PC-3 (cell line): ENCODE results near the gene TNIP1. TPM values are rescaled to one million over a fixed set of nuclear protein-coding genes. Genes with fewer than 3 reads are reported as not detected.

Experiments used
- ATAC-seq: fragments of 200-7000 bp; cut with Tn5 transposase; 2 replicates; pipeline ENCODE4 v1.9.1; 2020; ENCODE audit warnings: mild to moderate bottlenecking, moderate library complexity
- BruUV-seq: library from RNA; stranded (reverse); fragments of 400-500 nt; replicated peaks from 2 replicates; lab custom pipeline; 2021; lab: Mats Ljungman, UMichigan
- CTCF ChIA-PET: fragments of 300-600 bp; sonication (Branson Sonifier 250); formaldehyde crosslinking; loops from one replicate; lab custom pipeline; 2022; ENCODE audit warnings: antibody characterized with exemption; lab: Charles Lee
- POLR2A ChIA-PET: fragments of 300-600 bp; sonication (Branson Sonifier 250); formaldehyde crosslinking; loops from one replicate; lab custom pipeline; 2022; ENCODE audit warnings: antibody characterized with exemption; ENCODE audit not compliant: unreplicated experiment; lab: Charles Lee
- DNase-seq: peaks from one replicate; pipeline ENCODE4 v3.0.0-alpha.2; 2015
- H2AFZ ChIP-seq: fragments of 300-600 bp; sonication (generic); 2 replicates; pipeline ENCODE4 v1.6.0; 2016; ENCODE audit warnings: antibody characterized with exemption, low read length
- H3F3A ChIP-seq: fragments of 300-600 bp; sonication (generic); one replicate; pipeline ENCODE4 v1.6.0; 2017; ENCODE audit warnings: antibody characterized with exemption, low read length, control low read depth, mild to moderate bottlenecking; ENCODE audit not compliant: unreplicated experiment
- H3K27ac ChIP-seq: fragments of 300-600 bp; sonication (generic); 2 replicates; pipeline ENCODE4 v1.5.1; 2016; ENCODE audit warnings: mild to moderate bottlenecking, low read length
- H3K27me3 ChIP-seq: fragments of 300-600 bp; sonication (generic); 2 replicates; pipeline ENCODE4 v1.6.1; 2016; ENCODE audit warnings: low read length, mixed read lengths
- H3K36me3 ChIP-seq: fragments of 300-600 bp; sonication (generic); 2 replicates; pipeline ENCODE4 v1.6.1; 2016; ENCODE audit warnings: low read depth, mixed run types, low read length, mixed read lengths
- H3K4me1 ChIP-seq: fragments of 300-600 bp; sonication (generic); 2 replicates; pipeline ENCODE4 v1.5.1; 2016; ENCODE audit warnings: low read length; ENCODE audit not compliant: insufficient read depth
- H3K4me2 ChIP-seq: fragments of 300-600 bp; sonication (generic); 2 replicates; pipeline ENCODE4 v1.6.0; 2016; ENCODE audit warnings: low read length
- H3K4me3 ChIP-seq: fragments of 300-600 bp; sonication (generic); 2 replicates; pipeline ENCODE4 v1.5.1; 2016; ENCODE audit warnings: mild to moderate bottlenecking, low read length, mixed read lengths
- H3K79me2 ChIP-seq: fragments of 300-600 bp; sonication (generic); 2 replicates; pipeline ENCODE4 v1.6.1; 2017; ENCODE audit warnings: low read length, mixed read lengths
- H3K9ac ChIP-seq: fragments of 300-600 bp; sonication (generic); 2 replicates; pipeline ENCODE4 v1.6.0; 2016; ENCODE audit warnings: mild to moderate bottlenecking, low read length
- H3K9me2 ChIP-seq: fragments of 300-600 bp; sonication (generic); replicated peaks from 2 replicates; pipeline ENCODE4 v1.6.1; 2016; ENCODE audit warnings: mixed run types, low read length, mixed read lengths
- H3K9me3 ChIP-seq: fragments of 300-600 bp; sonication (generic); 2 replicates; pipeline ENCODE4 v1.6.1; 2016; ENCODE audit warnings: low read length, mixed read lengths
- H4K20me1 ChIP-seq: fragments of 300-600 bp; sonication (generic); 2 replicates; pipeline ENCODE4 v1.6.1; 2016; ENCODE audit warnings: low read length, mixed read lengths
- CTCF ChIP-seq: fragments of 300-600 bp; sonication (generic); conservative IDR thresholded peaks from 2 replicates; pipeline ENCODE4 v1.5.1; 2017; ENCODE audit warnings: antibody characterized with exemption, low read depth, mild to moderate bottlenecking, low read length
- EZH2 ChIP-seq: fragments of 300-600 bp; sonication (generic); IDR thresholded peaks from one replicate; pipeline ENCODE4 v1.6.1; 2017; ENCODE audit warnings: antibody characterized with exemption, mild to moderate bottlenecking, low read length; ENCODE audit not compliant: unreplicated experiment
- EZH2phosphoT487 ChIP-seq: fragments of 300-600 bp; sonication (generic); IDR thresholded peaks from 2 replicates; pipeline ENCODE4 v1.6.1; 2018; ENCODE audit warnings: mild to moderate bottlenecking, antibody characterized with exemption, low read length, borderline replicate concordance
- intact Hi-C: fragments of 100-400 bp; cut with micrococcal nuclease; formaldehyde crosslinking; loops from 2 replicates; pipeline ENCODE4 v1.9.0; 2023
- total RNA-seq: library from RNA; depleted of rRNA; stranded (reverse); fragments of >200 nt; gene quantifications from 2 replicates; pipeline ENCODE4 v1.2.3, GENCODE V29; 2014

Gene TNIP1
- total RNA-seq, 1 experiment from 2014 or later = 90.0 TPM

GRCh38 chr5:151086192-151086869, 5.5 kb upstream of the TNIP1 start:
- Histone ChIP-seq H3K4me3 (no peak overlapping the region), H3K27me3 (no peaks in the 10 kb centered on the region), H3K4me1 (peaks cover 41% of the 10 kb centered on the region), H3K36me3 (no peaks in the 10 kb centered on the region), H3K9me3 (no peaks in the 10 kb centered on the region), H3F3A (no peaks in the 10 kb centered on the region), H3K27ac (peak overlapping the region; percentile 92), H4K20me1 (no peaks in the 10 kb centered on the region), H2AFZ (no peak overlapping the region), H3K79me2 (peaks cover 11% of the 10 kb centered on the region), H3K9me2 (no peaks in the 10 kb centered on the region), H3K4me2 (no peak overlapping the region), H3K9ac (peak overlapping the region; percentile 4; the same call in 1 of the 2 replicates)
- intact Hi-C loops = no loop called here
- no TSS peak for BruUV-seq
- POLR2A ChIA-PET = interaction anchor here (0.7 kb wide), 1 partner anchor 307 kb away, joined by 3 read pairs; no protein-coding TSS in a partner anchor
- ATAC-seq (no peak), DNase-seq (no peak)
- TF ChIP-seq EZH2phosphoT487 = no peak
- TF ChIP-seq CTCF = no peak
- no peak for TF ChIP-seq EZH2
- CTCF ChIA-PET = interaction anchor here (0.7 kb wide), 1 partner anchor 87 kb away, joined by 3 read pairs; no protein-coding TSS in a partner anchor

- ChIA-PET POLR2A (no interaction called here), CTCF (no interaction called here)
- no peak for TF ChIP-seq CTCF
- TF ChIP-seq EZH2phosphoT487 = no peak
- no peak for TF ChIP-seq EZH2
- peak overlapping the region; percentile 92 for H3K27ac ChIP-seq
- H3K36me3 ChIP-seq = no peaks in the 10 kb centered on the region
- H3K4me3 ChIP-seq = no peak overlapping the region
- H3K4me1 ChIP-seq = peaks cover 42% of the 10 kb centered on the region
- H3K4me2 ChIP-seq = no peak overlapping the region
- H3K9ac ChIP-seq = peak overlapping the region; percentile 54
- DNase-seq (peak; percentile 18), ATAC-seq (no peak)
- H3K9me3 ChIP-seq = no peaks in the 10 kb centered on the region
- H3K79me2 ChIP-seq = peaks cover 16% of the 10 kb centered on the region
- no peaks in the 10 kb centered on the region for H3F3A ChIP-seq
- intact Hi-C loops = no loop called here
- BruUV-seq = no TSS peak
- no peak overlapping the region for H2AFZ ChIP-seq
- no peaks in the 10 kb centered on the region for H3K27me3 ChIP-seq
- H4K20me1 ChIP-seq = no peaks in the 10 kb centered on the region
- no peaks in the 10 kb centered on the region for H3K9me2 ChIP-seq
These were observed 4.7 kb upstream of the TNIP1 start for GRCh38 chr5:151085517-151086041.

- ChIA-PET POLR2A (no interaction called here), CTCF (interaction anchor here (1.3 kb wide), 1 partner anchor 36 kb away, joined by 3 read pairs; no protein-coding TSS in a partner anchor)
- intact Hi-C loops = no loop called here
- Histone ChIP-seq H3K4me3 (no peak overlapping the region), H2AFZ (no peak overlapping the region), H3K9me3 (no peaks in the 10 kb centered on the region), H3K4me1 (peaks cover 51% of the 10 kb centered on the region), H3K27ac (peak overlapping the region; percentile 92), H3K9ac (peak overlapping the region; percentile 54), H3K9me2 (no peaks in the 10 kb centered on the region), H3K27me3 (no peaks in the 10 kb centered on the region), H3F3A (no peaks in the 10 kb centered on the region), H3K36me3 (no peaks in the 10 kb centered on the region), H4K20me1 (no peaks in the 10 kb centered on the region), H3K79me2 (peaks cover 28% of the 10 kb centered on the region), H3K4me2 (no peak overlapping the region)
- no peak for ATAC-seq
- no peak for TF ChIP-seq CTCF
- no peak for TF ChIP-seq EZH2phosphoT487
- TF ChIP-seq EZH2 = no peak
- DNase-seq = peak; percentile 14
- no TSS peak for BruUV-seq
These were observed 3.5 kb upstream of the TNIP1 start for GRCh38 chr5:151084363-151084762.
